ENCODE results near the gene CCNB1IP1.
"Not testable (repeated sequence)": the region's sequence is repeated elsewhere in the genome, so short reads cannot be mapped to it uniquely, and the experiment has no call there.

The CCNB1IP1 gene

DNA sequence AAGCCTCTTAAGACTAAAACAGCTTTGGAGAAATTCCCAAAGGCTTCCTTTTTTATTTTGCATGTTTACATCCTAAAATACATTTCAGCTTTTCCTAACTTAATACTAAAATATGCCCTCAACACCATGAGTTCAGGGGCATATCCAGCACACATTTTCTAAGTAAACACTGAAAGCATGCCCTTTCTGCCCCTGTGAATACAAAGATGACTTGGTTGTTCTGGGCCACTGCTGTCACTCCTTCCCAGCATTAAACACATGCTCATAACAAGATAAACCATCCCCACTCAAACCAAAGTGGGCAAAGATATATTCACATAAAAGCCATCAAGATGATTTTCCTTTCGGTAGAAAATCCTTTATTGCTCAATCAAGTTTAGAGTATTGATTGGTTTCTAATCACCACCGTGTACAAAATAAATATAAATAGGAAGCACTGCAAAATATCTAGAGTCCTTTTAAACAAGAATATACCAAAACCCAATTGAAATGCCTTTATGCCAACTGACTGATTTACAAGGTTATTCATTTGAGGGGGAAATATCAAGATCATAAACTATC is 1.9 kb downstream of the CCNB1IP1 start:
- DNase-seq, result no peak

DNA sequence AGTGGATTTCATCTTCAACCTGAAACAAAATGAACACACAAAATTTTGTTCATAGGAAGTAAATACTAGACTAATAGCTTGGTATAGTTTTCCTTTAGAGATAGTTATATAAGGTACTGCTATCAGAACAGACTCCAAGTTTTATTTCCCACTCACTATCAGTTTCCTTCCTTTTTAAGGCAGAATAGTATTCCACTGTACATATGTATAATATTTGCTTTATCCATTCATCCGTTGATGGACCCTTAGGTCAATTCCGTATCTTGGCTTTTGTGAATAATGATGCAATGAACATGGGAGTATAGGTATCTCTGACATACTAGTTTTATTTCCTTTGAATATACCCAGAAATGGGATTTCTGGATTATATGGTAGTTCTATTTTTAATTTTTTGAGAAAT is 3.7 kb downstream of the CCNB1IP1 start:
- DNase-seq, result no peak

DNA sequence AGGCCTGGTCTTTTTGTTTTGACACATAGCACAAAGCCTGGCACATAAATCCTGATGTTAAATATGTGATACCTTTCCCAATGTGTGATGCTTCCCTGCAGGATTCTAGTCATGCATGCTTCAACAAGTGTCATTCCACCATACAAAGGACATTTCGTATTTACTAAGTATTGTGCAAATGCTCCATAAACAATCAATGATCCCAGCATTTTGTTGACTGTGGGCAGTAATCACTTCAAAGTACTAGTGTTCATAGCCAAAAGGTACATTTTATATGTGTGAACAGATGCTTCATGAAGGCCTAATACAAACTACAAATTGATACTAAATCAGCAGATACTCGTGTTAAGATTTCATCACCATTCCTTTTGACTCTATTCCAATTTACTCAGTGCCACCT is 4.4 kb downstream of the CCNB1IP1 start:
- DNase-seq, result no peak

DNA sequence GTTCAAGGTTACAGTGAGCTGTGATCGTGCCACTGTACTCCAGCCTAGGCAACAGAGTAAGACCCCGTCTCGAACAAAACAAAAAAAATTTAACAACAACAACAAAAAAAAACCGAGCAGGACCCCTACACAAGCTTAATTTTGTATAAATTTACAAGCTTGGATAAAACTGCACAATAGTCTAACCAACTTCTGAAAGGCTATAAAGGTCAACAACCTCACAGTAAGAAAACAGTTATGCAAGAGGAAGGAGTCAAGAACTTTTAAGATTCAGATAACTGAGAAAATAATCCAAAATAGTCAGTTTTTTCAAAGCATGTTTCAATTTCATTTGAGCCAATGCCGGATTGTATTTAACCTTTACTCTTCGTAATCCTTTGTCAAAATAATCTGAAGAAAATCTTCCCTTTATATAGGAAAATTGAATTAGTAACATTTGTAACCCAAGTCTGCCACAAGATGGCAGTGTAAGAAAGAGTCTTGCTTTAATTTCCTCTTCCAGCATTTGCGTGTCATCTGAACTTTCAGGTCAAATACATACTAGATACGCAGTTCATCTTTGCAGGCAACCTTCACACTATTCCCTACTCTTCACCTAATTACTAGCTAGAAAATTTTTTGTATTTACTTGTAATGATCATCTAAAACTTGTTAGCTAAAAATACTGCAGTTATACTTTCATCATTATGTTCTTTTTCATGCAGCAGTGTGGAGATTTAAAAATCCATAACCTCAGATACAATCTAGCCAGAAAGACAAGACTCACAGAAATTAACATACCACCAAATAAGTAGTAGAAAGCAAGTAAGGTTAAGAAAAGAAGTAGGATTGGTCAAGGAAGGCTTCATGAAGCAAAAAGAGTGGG is 5.8 kb downstream of the CCNB1IP1 start:
- DNase-seq, result no peak

DNA sequence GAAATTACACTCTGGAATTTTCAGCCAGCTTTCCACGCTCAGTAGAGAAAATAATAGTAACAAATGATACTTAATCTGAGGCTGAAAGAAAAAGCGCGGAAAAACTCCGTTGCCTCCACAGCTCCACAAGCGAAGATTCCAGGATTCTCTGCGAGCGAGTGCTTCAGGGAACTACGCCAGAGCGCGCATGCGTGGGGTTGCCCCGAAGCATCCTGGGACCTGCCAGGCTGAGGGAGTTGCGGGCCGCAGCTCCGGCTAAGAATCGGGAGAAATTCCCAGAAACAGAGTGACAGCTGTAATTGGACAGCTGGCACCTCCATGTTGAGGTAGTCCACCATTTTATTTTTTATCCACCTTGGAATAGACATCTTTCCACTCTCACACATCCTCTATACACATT is 15.4 kb downstream of the CCNB1IP1 start:
- DNase-seq, result no peak

DNA sequence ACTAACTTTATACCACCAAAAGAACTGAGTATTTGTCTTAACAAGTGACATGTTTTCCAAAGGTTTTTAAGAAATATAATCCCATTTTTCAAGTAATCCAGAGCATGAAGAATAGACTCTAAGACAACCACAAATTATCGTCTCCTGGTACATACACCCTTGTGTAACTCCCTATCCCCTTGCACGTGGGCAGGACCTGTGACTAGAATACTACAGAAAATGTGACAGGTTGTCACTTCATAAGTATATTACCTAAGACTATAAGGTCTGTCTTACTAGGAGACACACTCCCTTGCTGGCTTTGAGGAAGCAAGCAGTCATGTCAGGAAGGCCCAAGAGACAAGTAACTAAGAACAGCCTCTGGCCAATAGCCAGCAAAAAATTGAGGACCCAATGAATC is 19.1 kb downstream of the CCNB1IP1 start:
- no peak for DNase-seq

DNA sequence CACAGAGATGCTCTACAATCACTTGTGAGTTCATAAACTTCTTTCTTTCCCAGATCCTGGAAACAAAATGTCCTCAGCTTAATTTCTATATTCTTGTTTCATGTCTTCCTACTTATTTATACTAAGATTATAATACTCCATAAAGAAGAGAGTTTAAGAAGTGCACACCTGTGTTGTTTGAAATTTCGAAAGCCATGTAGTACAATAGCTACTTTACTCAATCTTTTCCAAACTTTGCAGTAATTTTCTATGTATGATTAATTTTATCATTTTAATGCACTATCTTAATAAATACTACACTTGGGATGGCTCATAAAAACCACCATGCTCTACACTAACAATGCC is 27.0 kb downstream of the CCNB1IP1 start:
- DNase-seq, result no peak

DNA sequence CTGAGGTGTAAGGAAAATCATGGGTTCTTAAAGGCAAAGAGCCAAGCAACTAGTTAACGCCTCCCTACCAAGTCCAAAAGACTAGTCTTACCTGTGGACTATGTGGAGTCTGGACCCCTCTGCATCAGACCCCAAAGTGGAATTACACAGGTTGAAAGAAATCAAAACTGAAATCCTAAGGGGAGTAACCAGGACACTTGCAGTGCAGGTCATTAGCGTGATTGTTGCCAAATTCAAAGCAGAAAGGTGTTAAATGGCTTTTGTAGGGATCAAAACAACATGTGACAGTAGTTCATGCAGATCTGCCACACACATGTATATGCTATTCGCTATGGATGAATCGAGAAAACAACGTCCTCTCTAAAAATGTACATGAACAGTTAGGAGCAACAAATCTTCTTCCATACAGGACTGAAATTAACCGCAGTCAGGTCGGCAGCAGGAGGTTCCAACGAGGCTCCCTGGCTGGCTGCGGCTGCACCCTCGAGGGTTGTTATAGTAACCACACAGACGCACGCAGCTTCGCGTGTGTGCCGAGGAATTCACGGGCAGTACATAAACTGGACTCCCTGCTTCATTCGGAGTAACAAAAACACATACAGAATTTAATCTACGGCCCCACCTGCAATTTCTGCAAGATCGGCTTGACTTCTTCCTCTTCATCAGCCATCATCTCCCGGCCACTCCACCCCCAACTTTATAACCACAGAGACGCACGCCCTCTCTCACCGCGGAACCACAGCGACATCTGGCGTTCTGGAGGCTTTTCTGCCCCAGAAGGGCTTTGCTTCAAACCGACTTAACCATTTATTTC is 27.6 kb downstream of the CCNB1IP1 start, which contains the start of gene TTC5:
TSS of gene TTC5 (minus strand) at position 687 of the 814 bp plus-strand sequence. CDS start at position 673, 14 bp downstream.
- peak; percentile 44 for DNase-seq

DNA sequence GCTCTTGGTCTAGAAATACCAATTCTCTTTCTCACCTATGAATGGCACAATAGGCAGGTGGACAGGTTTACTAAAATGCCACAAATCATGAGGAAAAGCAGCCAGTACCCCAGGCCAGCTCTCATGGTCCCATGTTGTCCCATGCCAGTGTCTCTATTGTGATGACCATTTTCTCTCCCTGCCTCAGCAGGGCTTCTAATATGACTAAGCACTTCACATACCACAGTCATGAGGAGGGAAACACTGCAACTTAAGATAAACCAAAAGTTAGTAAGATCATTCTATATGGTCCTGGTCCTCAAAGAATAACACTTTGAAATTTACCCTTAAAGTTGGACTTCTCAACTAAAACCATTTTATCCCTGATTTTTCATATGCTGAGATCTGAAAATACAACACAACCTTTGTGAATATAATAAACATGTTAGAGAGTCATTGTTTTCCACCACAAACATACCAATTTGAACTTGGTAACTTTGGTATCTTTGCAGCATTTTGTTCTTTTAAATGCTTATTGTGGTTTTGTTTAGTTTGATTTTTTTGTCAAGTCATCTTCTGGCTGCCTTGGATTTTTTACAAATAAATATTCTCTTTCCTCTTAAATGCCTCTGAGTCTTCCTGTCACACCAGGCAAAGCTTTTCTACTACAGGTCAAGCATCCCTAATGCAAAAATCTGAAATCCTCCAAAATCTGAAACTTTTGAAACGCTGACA is 30.9 kb downstream of the CCNB1IP1 start:
- no peak for DNase-seq

DNA sequence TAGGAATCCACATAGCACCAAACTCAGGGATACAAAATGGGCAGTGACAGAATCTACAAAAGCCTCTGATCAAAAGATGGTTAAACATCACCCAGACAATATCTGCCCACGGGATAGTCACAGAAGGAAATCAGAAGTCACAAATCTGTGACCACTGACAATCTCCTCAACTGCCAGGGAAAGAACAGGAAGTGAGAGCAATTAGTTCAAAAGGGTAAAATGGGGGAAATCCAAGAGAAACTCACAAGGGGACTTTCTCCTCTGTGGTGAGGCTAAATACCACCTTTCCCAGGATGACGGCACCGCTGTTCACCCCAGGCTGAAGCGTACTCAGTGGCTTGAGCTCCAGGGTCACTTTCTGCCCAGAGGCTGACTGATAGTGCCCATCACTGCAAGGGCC is 38.0 kb downstream of the CCNB1IP1 start:
- DNase-seq, result no peak

DNA sequence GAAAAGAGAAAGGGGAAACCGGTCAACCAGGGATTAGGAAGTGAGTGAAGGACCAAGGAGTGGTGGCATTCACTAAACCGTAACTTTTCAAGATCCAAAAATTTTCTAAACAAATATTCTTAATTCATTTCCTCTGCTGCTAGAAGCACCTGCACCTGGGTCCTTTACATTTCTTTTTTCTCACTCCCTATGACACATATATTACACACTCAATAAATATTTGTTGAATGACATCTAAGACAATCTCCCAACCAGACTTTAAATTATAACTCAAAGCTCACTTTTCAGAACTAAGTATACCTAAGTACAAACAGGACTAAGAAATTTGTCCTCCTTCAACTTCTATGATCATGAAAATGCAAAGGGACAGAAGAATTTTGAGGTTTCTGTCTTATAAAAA is 38.4 kb downstream of the CCNB1IP1 start:
- no peak for DNase-seq

DNA sequence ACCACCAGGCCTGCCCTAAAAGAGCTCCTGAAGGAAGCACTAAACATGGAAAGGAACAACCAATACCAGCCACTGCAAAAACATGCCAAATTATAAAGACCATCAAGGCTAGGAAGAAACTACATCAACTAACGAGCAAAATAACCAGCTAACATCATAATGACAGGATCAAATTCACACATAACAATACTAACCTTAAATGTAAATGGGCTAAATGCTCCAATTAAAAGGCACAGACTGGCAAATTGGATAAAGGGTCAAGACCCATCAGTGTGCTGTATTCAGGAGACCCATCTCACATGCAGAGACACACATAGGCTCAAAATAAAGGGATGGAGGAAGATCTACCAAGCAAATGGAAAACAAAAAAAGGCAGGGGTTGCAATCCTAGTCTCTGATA is 51.1 kb downstream of the CCNB1IP1 start:
- DNase-seq, result not testable (repeated sequence)

DNA sequence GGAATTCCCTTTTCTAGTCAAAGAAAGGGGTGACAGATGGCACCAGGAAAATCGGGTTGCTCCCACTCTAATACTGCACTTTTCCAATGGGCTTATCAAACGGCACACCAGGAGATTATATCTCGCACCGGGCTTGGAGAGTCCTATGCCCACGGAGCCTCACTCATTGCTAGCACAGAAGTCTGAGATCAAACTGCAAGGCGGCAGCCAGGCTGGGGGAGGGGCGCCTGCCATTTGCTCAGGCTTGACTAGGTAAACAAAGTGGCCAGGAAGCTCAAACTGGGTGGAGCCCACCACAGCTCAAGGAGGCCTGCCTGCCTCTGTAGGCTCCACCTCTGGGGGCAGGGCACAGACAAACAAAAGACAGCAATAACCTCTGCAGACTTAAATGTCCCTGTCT is 52.8 kb downstream of the CCNB1IP1 start:
- not testable (repeated sequence) for DNase-seq

DNA sequence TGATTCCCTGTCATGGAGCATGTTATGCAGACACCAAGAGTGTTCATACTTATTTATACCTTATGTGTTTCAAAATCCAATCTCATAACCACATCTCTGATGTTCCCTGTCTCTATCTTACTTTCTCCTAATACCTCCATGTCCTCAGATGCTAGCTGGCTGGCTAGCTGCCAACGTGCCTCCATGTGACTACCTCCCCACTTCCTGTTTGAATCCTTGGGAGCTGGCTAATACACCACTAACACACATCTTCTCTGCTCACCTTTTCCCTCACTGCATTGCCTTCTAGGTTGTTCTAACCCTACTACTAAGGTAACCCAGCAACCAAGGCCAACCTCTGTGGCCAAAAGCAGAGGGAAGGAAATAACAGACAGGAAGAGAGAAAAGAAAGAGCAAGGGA is 54.7 kb downstream of the CCNB1IP1 start:
- no peak for DNase-seq

DNA sequence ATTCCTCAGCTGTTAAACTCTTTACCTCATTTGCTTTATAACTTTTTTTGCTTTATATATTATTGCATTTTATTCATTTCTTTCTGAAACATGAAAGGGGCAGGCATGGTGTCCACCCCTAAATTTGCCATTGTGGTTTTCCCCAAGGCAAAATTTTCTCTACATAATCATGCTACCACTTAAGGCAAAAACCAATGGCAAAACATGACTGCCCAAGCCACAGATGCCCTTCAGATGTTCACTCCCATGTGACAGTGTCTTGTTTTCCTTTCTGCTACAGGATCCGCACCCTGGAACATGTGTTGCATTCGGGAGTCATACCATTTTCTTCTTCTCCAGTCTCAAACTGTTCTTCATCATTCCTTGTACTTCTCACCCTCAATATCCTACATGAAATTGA is 55.7 kb downstream of the CCNB1IP1 start:
- DNase-seq, result no peak

DNA sequence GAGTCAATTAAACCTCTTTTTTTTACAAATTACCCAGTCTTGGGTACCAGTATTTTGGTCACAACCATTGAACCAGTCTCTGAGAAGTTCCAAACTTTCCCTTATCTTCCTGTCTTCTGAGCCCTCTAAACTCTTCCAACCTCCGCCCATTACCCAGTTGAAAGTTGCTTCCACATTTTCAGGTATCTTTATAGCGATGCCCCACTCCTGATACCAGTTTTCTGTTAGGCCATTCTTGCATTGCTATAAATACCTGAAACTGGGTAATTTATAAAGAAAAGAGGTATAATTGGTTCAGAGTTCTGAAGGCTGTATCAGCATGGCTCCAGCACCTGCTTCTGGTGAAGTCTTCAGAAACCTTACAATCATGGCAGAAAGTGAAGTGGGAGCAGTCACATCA is 59.0 kb downstream of the CCNB1IP1 start:
- no peak for DNase-seq

DNA sequence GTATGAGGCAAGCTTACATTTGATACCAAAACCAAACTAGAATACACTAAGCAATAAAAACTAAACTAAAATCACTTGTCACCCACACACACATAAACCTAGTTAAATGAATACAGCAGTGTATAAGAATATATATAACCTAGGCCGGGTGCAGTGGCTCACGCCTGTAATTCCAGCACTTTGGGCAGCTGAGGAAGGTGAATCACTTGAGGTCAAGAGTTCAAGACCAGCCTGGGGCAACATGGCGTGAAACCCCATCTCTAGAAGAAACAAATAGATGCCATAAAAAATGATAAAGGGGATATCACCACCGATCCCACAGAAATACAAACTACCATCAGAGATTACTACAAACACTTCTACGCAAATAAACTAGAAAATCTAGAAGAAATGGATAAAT is 68.7 kb downstream of the CCNB1IP1 start:
- DNase-seq, result not testable (repeated sequence)

DNA sequence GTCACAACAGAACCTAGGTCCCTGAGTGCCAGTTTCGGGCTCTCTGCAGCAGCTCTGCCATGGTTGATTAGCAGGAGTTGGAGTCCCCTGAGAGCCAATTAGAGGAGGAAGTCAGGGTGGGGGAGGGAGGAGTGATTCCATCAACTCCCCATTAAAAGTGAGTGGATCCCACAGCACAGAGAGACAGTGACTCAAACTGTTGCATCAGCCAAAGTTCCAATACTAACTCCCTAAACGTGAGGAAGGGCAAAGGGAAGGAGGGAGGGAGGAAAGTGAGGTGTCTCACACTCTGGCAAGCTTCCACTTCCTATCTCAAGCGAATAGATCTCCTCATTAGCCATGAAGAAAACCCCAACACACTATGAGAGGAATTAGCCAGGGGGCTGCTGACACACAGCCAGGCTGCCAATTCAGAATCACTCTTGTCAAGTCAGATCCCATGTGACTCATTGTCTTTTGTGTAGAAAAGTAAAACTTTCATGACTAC is 70.4 kb downstream of the CCNB1IP1 start:
- no peak for DNase-seq
